Neural cell (in vitro differentiated cells): ENCODE measurements around the gene CASTOR1. TPM values are rescaled to one million over a fixed set of nuclear protein-coding genes. Genes with fewer than 3 reads are reported as not detected.

Source experiments
- H2AFZ ChIP-seq: fragments of 200-600, 300-800 bp; sonication (generic), shearing (Covaris generic); 2 replicates; pipeline ENCODE4 v1.6.0; 2014; ENCODE audit warnings: low read depth, mild to moderate bottlenecking, antibody characterized with exemption, low read length, moderate library complexity
- H3F3A ChIP-seq: fragments of 200-600 bp; shearing (Covaris generic); 2 replicates; pipeline ENCODE4 v1.6.1; 2016; ENCODE audit warnings: mild to moderate bottlenecking, moderate library complexity, mixed read lengths, antibody characterized with exemption, low read length; ENCODE audit not compliant: insufficient read depth, poor library complexity, severe bottlenecking
- H3K27ac ChIP-seq: fragments of 200-600, 300-800 bp; sonication (generic), shearing (Covaris generic); 2 replicates; pipeline ENCODE4 v1.5.1; 2014; ENCODE audit warnings: mild to moderate bottlenecking, low read length, moderate library complexity
- H3K27me3 ChIP-seq: fragments of 300-800, 200-600 bp; sonication (generic), shearing (Covaris generic); 2 replicates; pipeline ENCODE4 v1.6.0; 2014; ENCODE audit warnings: mild to moderate bottlenecking, low read depth, low read length, moderate library complexity; ENCODE audit not compliant: insufficient read depth
- H3K36me3 ChIP-seq: fragments of 300-800, 200-600 bp; sonication (generic), shearing (Covaris generic); 2 replicates; pipeline ENCODE4 v1.5.1; 2014; ENCODE audit warnings: mild to moderate bottlenecking, antibody characterized with exemption, low read length, moderate library complexity; ENCODE audit not compliant: insufficient read depth
- H3K4me2 ChIP-seq: fragments of 300-800, 200-600 bp; sonication (generic), shearing (Covaris generic); 2 replicates; pipeline ENCODE4 v1.6.0; 2014; ENCODE audit warnings: mild to moderate bottlenecking, low read length
- H3K4me3 ChIP-seq: fragments of 300-800, 200-600 bp; sonication (generic), shearing (Covaris generic); 2 replicates; pipeline ENCODE4 v1.5.1; 2014; ENCODE audit warnings: mild to moderate bottlenecking, low read length, moderate library complexity
- H3K79me2 ChIP-seq: fragments of 200-600 bp; shearing (Covaris generic); replicated peaks from 2 replicates; pipeline ENCODE4 v1.6.0; 2014; ENCODE audit warnings: mild to moderate bottlenecking, low read length, moderate library complexity; ENCODE audit not compliant: insufficient read depth
- H3K9ac ChIP-seq: fragments of 300-800, 200-600 bp; sonication (generic), shearing (Covaris generic); 2 replicates; pipeline ENCODE4 v1.6.1; 2016; ENCODE audit warnings: mild to moderate bottlenecking, low read length, mixed read lengths
- H3K9me2 ChIP-seq: fragments of 200-600 bp; shearing (Covaris generic); 2 replicates; pipeline ENCODE4 v1.6.1; 2016; ENCODE audit warnings: mild to moderate bottlenecking, low read length, mixed read lengths; ENCODE audit not compliant: insufficient read depth
- H3K9me3 ChIP-seq: fragments of 200-600, 300-800 bp; sonication (generic), shearing (Covaris generic); 2 replicates; pipeline ENCODE4 v1.6.1; 2016; ENCODE audit warnings: mild to moderate bottlenecking, mixed run types, low read length, moderate library complexity, mixed read lengths
- H4K20me1 ChIP-seq: fragments of 200-600 bp; shearing (Covaris generic); 2 replicates; pipeline ENCODE4 v1.6.1; 2016; ENCODE audit warnings: mild to moderate bottlenecking, mixed run types; ENCODE audit not compliant: insufficient read depth
- CTCF ChIP-seq: fragments of 450-650 bp; IDR thresholded peaks from 2 replicates; pipeline ENCODE4 v1.5.1; 2014; ENCODE audit warnings: antibody characterized with exemption, mild to moderate bottlenecking, moderate library complexity; ENCODE audit not compliant: poor library complexity, severe bottlenecking
- EP300 ChIP-seq: fragments of 450-650 bp; conservative IDR thresholded peaks from 2 replicates; pipeline ENCODE4 v1.6.1; 2014; ENCODE audit warnings: antibody characterized with exemption, mild to moderate bottlenecking, moderate library complexity; ENCODE audit not compliant: poor library complexity, severe bottlenecking
- EZH2 ChIP-seq: fragments of 200-600, 300-800 bp; shearing (Covaris generic), sonication (generic); IDR thresholded peaks from 2 replicates; pipeline ENCODE4 v1.6.1; 2014; ENCODE audit warnings: antibody characterized with exemption, low read length, borderline replicate concordance, mild to moderate bottlenecking; ENCODE audit not compliant: insufficient read depth, poor library complexity, severe bottlenecking
- MXI1 ChIP-seq: fragments of 450-650 bp; conservative IDR thresholded peaks from 2 replicates; pipeline ENCODE4 v1.6.1; 2014; ENCODE audit warnings: antibody characterized with exemption, mild to moderate bottlenecking; ENCODE audit not compliant: poor library complexity, severe bottlenecking
- POLR2AphosphoS5 ChIP-seq: IDR thresholded peaks from 2 replicates; pipeline ENCODE4 v1.6.1; 2012
- RAD21 ChIP-seq: fragments of 450-650 bp; conservative IDR thresholded peaks from 2 replicates; pipeline ENCODE4 v1.6.1; 2014; ENCODE audit warnings: antibody characterized with exemption, mild to moderate bottlenecking, moderate library complexity
- SMC3 ChIP-seq: fragments of 450-650 bp; conservative IDR thresholded peaks from 2 replicates; pipeline ENCODE4 v1.6.1; 2014; ENCODE audit warnings: antibody characterized with exemption, mild to moderate bottlenecking, moderate library complexity; ENCODE audit not compliant: poor library complexity
- TAF1 ChIP-seq: IDR thresholded peaks from 2 replicates; pipeline ENCODE4 v1.6.1; 2012; ENCODE audit warnings: low read depth
- polyA plus RNA-seq: library from polyadenylated mRNA; depleted of rRNA; stranded (reverse); fragments of >200 nt; gene quantifications from 2 replicates; pipeline ENCODE4 v1.2.3, GENCODE V29; 2014
- TF ChIP-seq, protein P1 (sequence below): IDR thresholded peaks from 2 replicates; pipeline ENCODE4 v1.6.1; 2012; ENCODE audit warnings: borderline replicate concordance

CASTOR1 gene
- polyA plus RNA-seq, 1 donor from 2014 or later: 2.2 TPM

GRCh38 chr22:30248484-30248883 is 40.8 kb downstream of the CASTOR1 start:
- TF ChIP-seq RAD21 (no peak), EP300 (no peak), TAF1 (no peak), POLR2AphosphoS5 (no peak), CTCF (no peak), SMC3 (no peak), EZH2 (no peak), MXI1 (no peak)
- TF ChIP-seq, protein P1, sequence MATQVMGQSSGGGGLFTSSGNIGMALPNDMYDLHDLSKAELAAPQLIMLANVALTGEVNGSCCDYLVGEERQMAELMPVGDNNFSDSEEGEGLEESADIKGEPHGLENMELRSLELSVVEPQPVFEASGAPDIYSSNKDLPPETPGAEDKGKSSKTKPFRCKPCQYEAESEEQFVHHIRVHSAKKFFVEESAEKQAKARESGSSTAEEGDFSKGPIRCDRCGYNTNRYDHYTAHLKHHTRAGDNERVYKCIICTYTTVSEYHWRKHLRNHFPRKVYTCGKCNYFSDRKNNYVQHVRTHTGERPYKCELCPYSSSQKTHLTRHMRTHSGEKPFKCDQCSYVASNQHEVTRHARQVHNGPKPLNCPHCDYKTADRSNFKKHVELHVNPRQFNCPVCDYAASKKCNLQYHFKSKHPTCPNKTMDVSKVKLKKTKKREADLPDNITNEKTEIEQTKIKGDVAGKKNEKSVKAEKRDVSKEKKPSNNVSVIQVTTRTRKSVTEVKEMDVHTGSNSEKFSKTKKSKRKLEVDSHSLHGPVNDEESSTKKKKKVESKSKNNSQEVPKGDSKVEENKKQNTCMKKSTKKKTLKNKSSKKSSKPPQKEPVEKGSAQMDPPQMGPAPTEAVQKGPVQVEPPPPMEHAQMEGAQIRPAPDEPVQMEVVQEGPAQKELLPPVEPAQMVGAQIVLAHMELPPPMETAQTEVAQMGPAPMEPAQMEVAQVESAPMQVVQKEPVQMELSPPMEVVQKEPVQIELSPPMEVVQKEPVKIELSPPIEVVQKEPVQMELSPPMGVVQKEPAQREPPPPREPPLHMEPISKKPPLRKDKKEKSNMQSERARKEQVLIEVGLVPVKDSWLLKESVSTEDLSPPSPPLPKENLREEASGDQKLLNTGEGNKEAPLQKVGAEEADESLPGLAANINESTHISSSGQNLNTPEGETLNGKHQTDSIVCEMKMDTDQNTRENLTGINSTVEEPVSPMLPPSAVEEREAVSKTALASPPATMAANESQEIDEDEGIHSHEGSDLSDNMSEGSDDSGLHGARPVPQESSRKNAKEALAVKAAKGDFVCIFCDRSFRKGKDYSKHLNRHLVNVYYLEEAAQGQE: no peak
- H3K4me3 ChIP-seq: no peak overlapping the region
- no peak overlapping the region for H3K4me2 ChIP-seq
- no peak overlapping the region for H3K27ac ChIP-seq
- H3K79me2 ChIP-seq: no peaks in the 10 kb centered on the region
- H4K20me1 ChIP-seq: no peaks in the 10 kb centered on the region
- no peak overlapping the region for H2AFZ ChIP-seq
- H3F3A ChIP-seq: no peaks in the 10 kb centered on the region
- peaks cover 17% of the 10 kb centered on the region for H3K27me3 ChIP-seq
- no peaks in the 10 kb centered on the region for H3K9me3 ChIP-seq
- no peaks in the 10 kb centered on the region for H3K36me3 ChIP-seq
- no peak overlapping the region for H3K9ac ChIP-seq
- no peaks in the 10 kb centered on the region for H3K9me2 ChIP-seq

GRCh38 chr22:30247974-30248373 is 41.3 kb downstream of the CASTOR1 start:
- no peak overlapping the region for H3K27ac ChIP-seq
- H3K4me3 ChIP-seq: no peak overlapping the region
- H3K36me3 ChIP-seq: no peaks in the 10 kb centered on the region
- H3K9ac ChIP-seq: no peak overlapping the region
- H3K4me2 ChIP-seq: no peak overlapping the region
- no peak overlapping the region for H2AFZ ChIP-seq
- peaks cover 17% of the 10 kb centered on the region for H3K27me3 ChIP-seq
- H3K9me2 ChIP-seq: no peaks in the 10 kb centered on the region
- no peaks in the 10 kb centered on the region for H3K9me3 ChIP-seq
- no peaks in the 10 kb centered on the region for H4K20me1 ChIP-seq
- H3K79me2 ChIP-seq: no peaks in the 10 kb centered on the region
- no peaks in the 10 kb centered on the region for H3F3A ChIP-seq
- TF ChIP-seq POLR2AphosphoS5: no peak
- TF ChIP-seq SMC3: no peak
- no peak for TF ChIP-seq MXI1
- TF ChIP-seq, protein P1: no peak
- TF ChIP-seq EP300: no peak
- TF ChIP-seq EZH2: no peak
- no peak for TF ChIP-seq CTCF
- no peak for TF ChIP-seq TAF1
- no peak for TF ChIP-seq RAD21
